IPS-18c (cell line): Measurements from ENCODE around the gene TAF1C.
"Not testable (repeated sequence)": the region's sequence is repeated elsewhere in the genome, so short reads cannot be mapped to it uniquely, and the experiment has no call there.

Experiments
- H3K4me3 ChIP-seq: 2 replicates; pipeline ENCODE4 v1.7.0; 2013; ENCODE audit warnings: low read depth, mild to moderate bottlenecking, low read length, moderate library complexity; ENCODE audit not compliant: insufficient read depth
- H3K9me3 ChIP-seq: one replicate; pipeline ENCODE4 v1.6.1; 2013; ENCODE audit warnings: mild to moderate bottlenecking, low read length, moderate library complexity; ENCODE audit not compliant: control insufficient read depth, insufficient read depth

TAF1C gene

GRCh38 chr16:84186685-84187437, at the start of gene TAF1C:
TSS of gene TAF1C (minus strand) at chr16:84187057. CDS start at chr16:84184988, 2,069 bp downstream.
- H3K4me3 ChIP-seq: peak within 1 kb of the TSS; percentile 99
- H3K9me3 ChIP-seq: no peaks in the 10 kb centered on the region

GRCh38 chr16:84234321-84235241, 47.7 kb upstream of the TAF1C start:
- no peaks in the 10 kb centered on the region for H3K9me3 ChIP-seq

GRCh38 chr16:84233748-84234147, 46.9 kb upstream of the TAF1C start:
- Histone ChIP-seq H3K9me3 (no peaks in the 10 kb centered on the region), H3K4me3 (no peak overlapping the region)

More at GRCh38 chr16:84234321-84235241, 47.7 kb upstream of the TAF1C start:
- no peak overlapping the region for H3K4me3 ChIP-seq

- Histone ChIP-seq H3K9me3 (no peaks in the 10 kb centered on the region), H3K4me3 (no peak overlapping the region)
Measured at GRCh38 chr16:84232969-84233368, 46.1 kb upstream of the TAF1C start.

GRCh38 chr16:84232060-84232459, 45.2 kb upstream of the TAF1C start:
- H3K4me3 ChIP-seq: no peak overlapping the region
- H3K9me3 ChIP-seq: no peaks in the 10 kb centered on the region

- no peak overlapping the region for H3K4me3 ChIP-seq
- H3K9me3 ChIP-seq: no peaks in the 10 kb centered on the region
Measured at GRCh38 chr16:84229471-84229870, 42.6 kb upstream of the TAF1C start.

GRCh38 chr16:84228256-84228838, 41.5 kb upstream of the TAF1C start:
- H3K9me3 ChIP-seq: no peaks in the 10 kb centered on the region
- no peak overlapping the region for H3K4me3 ChIP-seq

- H3K4me3 ChIP-seq: no peak overlapping the region
- H3K9me3 ChIP-seq: no peaks in the 10 kb centered on the region
Measured at GRCh38 chr16:84227548-84227947, 40.7 kb upstream of the TAF1C start.

GRCh38 chr16:84226026-84226425, 39.2 kb upstream of the TAF1C start:
- no peak overlapping the region for H3K4me3 ChIP-seq
- H3K9me3 ChIP-seq: no peaks in the 10 kb centered on the region

GRCh38 chr16:84225571-84225970, 38.7 kb upstream of the TAF1C start:
- H3K4me3 ChIP-seq: no peak overlapping the region
- H3K9me3 ChIP-seq: no peaks in the 10 kb centered on the region

GRCh38 chr16:84225126-84225525, 38.3 kb upstream of the TAF1C start:
- H3K9me3 ChIP-seq: no peaks in the 10 kb centered on the region
- no peak overlapping the region for H3K4me3 ChIP-seq

GRCh38 chr16:84224554-84224953, 37.7 kb upstream of the TAF1C start:
- no peaks in the 10 kb centered on the region for H3K9me3 ChIP-seq
- no peak overlapping the region for H3K4me3 ChIP-seq

GRCh38 chr16:84223456-84223855, 36.6 kb upstream of the TAF1C start:
- H3K9me3 ChIP-seq: no peaks in the 10 kb centered on the region
- no peak overlapping the region for H3K4me3 ChIP-seq

GRCh38 chr16:84220851-84221250, 34.0 kb upstream of the TAF1C start:
- no peaks in the 10 kb centered on the region for H3K9me3 ChIP-seq
- no peak overlapping the region for H3K4me3 ChIP-seq

GRCh38 chr16:84218956-84219355, 32.1 kb upstream of the TAF1C start:
- no peak overlapping the region for H3K4me3 ChIP-seq
- no peaks in the 10 kb centered on the region for H3K9me3 ChIP-seq

- Histone ChIP-seq H3K9me3 (no peaks in the 10 kb centered on the region), H3K4me3 (no peak overlapping the region)
Measured at GRCh38 chr16:84218176-84218823, 31.4 kb upstream of the TAF1C start.

GRCh38 chr16:84216144-84216543, 29.3 kb upstream of the TAF1C start:
- not testable (repeated sequence) for H3K9me3 ChIP-seq, H3K4me3 ChIP-seq
